Neutrophil (primary cell): ENCODE data around the gene GRIA1.

Experiments used
- H3K27ac ChIP-seq: fragments of 200-600 bp; sonication (generic); 2 replicates; pipeline ENCODE4 v1.5.1; 2016; ENCODE audit warnings: mild to moderate bottlenecking, moderate library complexity
- H3K27me3 ChIP-seq: fragments of 200-600 bp; sonication (generic); 2 replicates; pipeline ENCODE4 v1.6.0; 2016; ENCODE audit warnings: mild to moderate bottlenecking
- H3K36me3 ChIP-seq: fragments of 200-600 bp; sonication (generic); 2 replicates; pipeline ENCODE4 v1.5.1; 2017
- H3K4me1 ChIP-seq, 2 experiments: fragments of 200-600 bp in 1 of 2; sonication (generic) in 1 of 2; 1 replicate in 1 of 2; 2 replicates in 1 of 2; pipeline versions ENCODE4 v1.5.1 to v1.6.1; 2013 to 2016; ENCODE audit warnings: low read depth in 1 of 2, low read length in 1 of 2, mild to moderate bottlenecking in 1 of 2, moderate library complexity in 1 of 2; ENCODE audit not compliant: control insufficient read depth in 1 of 2, insufficient read depth in 1 of 2
- H3K4me3 ChIP-seq, 2 experiments: fragments of 200-600 bp in 1 of 2; sonication (generic) in 1 of 2; 1 replicate in 1 of 2; 2 replicates in 1 of 2; pipeline ENCODE4 v1.5.1; 2013 to 2016; ENCODE audit warnings: low read depth in 1 of 2, low read length in 1 of 2, mild to moderate bottlenecking in 1 of 2, moderate library complexity in 1 of 2
- H3K9me3 ChIP-seq: fragments of 200-600 bp; sonication (generic); 2 replicates; pipeline ENCODE4 v1.5.1; 2016
- CTCF ChIP-seq: fragments of 200-600 bp; sonication (generic); IDR thresholded peaks from 2 replicates; pipeline ENCODE4 v1.5.1; 2016; ENCODE audit warnings: antibody characterized with exemption

Gene GRIA1

GRCh38 chr5:153584960-153585359 lies 94.5 kb downstream of the GRIA1 start:
- no peak overlapping the region for H3K4me3 ChIP-seq
- H3K4me1 ChIP-seq = no peaks in the 10 kb centered on the region
- no peaks in the 10 kb centered on the region for H3K27me3 ChIP-seq
- no peaks in the 10 kb centered on the region for H3K9me3 ChIP-seq
- no peak for TF ChIP-seq CTCF
- H3K27ac ChIP-seq = no peak overlapping the region
- no peaks in the 10 kb centered on the region for H3K36me3 ChIP-seq

- Histone ChIP-seq H3K4me3 (no peak overlapping the region), H3K9me3 (no peaks in the 10 kb centered on the region), H3K4me1 (no peaks in the 10 kb centered on the region), H3K36me3 (no peaks in the 10 kb centered on the region), H3K27me3 (no peaks in the 10 kb centered on the region), H3K27ac (no peak overlapping the region)
- no peak for TF ChIP-seq CTCF
Observed at GRCh38 chr5:153585622-153586277, 95.3 kb downstream of the GRIA1 start.

- H3K27ac ChIP-seq = no peak overlapping the region
- H3K36me3 ChIP-seq = no peaks in the 10 kb centered on the region
- H3K4me1 ChIP-seq = no peaks in the 10 kb centered on the region
- H3K4me3 ChIP-seq = no peak overlapping the region
- no peak for TF ChIP-seq CTCF
- no peaks in the 10 kb centered on the region for H3K27me3 ChIP-seq
- no peaks in the 10 kb centered on the region for H3K9me3 ChIP-seq
Observed at GRCh38 chr5:153592081-153592480, 101.6 kb downstream of the GRIA1 start.

- no peak for TF ChIP-seq CTCF
- no peaks in the 10 kb centered on the region for H3K27me3 ChIP-seq
- no peaks in the 10 kb centered on the region for H3K4me1 ChIP-seq
- H3K27ac ChIP-seq = no peak overlapping the region
- no peaks in the 10 kb centered on the region for H3K9me3 ChIP-seq
- H3K4me3 ChIP-seq = no peak overlapping the region
- no peaks in the 10 kb centered on the region for H3K36me3 ChIP-seq
Observed at GRCh38 chr5:153594785-153595184, 104.3 kb downstream of the GRIA1 start.

GRCh38 chr5:153598099-153598498 lies 107.6 kb downstream of the GRIA1 start:
- no peaks in the 10 kb centered on the region for H3K36me3 ChIP-seq
- no peak overlapping the region for H3K4me3 ChIP-seq
- no peak for TF ChIP-seq CTCF
- no peaks in the 10 kb centered on the region for H3K4me1 ChIP-seq
- no peak overlapping the region for H3K27ac ChIP-seq
- H3K27me3 ChIP-seq = no peaks in the 10 kb centered on the region
- no peaks in the 10 kb centered on the region for H3K9me3 ChIP-seq

- Histone ChIP-seq H3K4me3 (no peak overlapping the region), H3K27ac (no peak overlapping the region), H3K9me3 (no peaks in the 10 kb centered on the region), H3K27me3 (no peaks in the 10 kb centered on the region), H3K4me1 (no peaks in the 10 kb centered on the region), H3K36me3 (no peaks in the 10 kb centered on the region)
- no peak for TF ChIP-seq CTCF
Observed at GRCh38 chr5:153601377-153601776, 110.9 kb downstream of the GRIA1 start.
